Amniotic epithelial cell (primary cell): ENCODE data around the gene MGST1.

ENCODE experiments used
- DNase-seq: peaks from one replicate; pipeline ENCODE4 v3.0.0-alpha.2; 2010; ENCODE audit warnings: low read depth

Gene MGST1, protein sequence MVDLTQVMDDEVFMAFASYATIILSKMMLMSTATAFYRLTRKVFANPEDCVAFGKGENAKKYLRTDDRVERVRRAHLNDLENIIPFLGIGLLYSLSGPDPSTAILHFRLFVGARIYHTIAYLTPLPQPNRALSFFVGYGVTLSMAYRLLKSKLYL

GRCh38 chr12:16347391-16348298 is at the start of gene MGST1:
Gene MGST1 (plus strand): TSS chr12:16347645. CDS start chr12:16354253, 6,608 bp downstream.
- DNase-seq: no peak

- no peak for DNase-seq
Measured at GRCh38 chr12:16299403-16299802, 48.0 kb upstream of the MGST1 start.

GRCh38 chr12:16300122-16300521 is 47.3 kb upstream of the MGST1 start:
- DNase-seq: peak; percentile 12

DNA sequence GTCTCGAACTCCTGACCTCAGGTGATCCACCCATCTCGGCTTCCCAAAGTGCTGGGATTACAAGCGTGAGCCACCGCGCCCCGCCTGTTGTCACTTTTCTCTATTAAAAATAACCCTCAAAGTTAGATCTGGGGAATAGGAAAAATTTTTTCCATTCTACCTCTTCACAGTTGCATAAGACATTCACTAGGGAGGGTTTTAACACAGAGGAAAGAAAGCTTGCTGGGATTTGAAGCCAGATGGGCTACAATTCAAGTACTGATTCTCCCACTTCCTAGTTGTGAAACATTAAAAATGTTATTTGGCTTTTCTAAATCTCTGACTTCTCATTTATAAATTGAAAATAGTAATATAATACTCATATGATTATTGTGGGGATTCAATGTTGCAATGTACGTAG is 46.7 kb upstream of the MGST1 start:
- no peak for DNase-seq

- no peak for DNase-seq
Measured at GRCh38 chr12:16303939-16304338, 43.5 kb upstream of the MGST1 start.

DNA sequence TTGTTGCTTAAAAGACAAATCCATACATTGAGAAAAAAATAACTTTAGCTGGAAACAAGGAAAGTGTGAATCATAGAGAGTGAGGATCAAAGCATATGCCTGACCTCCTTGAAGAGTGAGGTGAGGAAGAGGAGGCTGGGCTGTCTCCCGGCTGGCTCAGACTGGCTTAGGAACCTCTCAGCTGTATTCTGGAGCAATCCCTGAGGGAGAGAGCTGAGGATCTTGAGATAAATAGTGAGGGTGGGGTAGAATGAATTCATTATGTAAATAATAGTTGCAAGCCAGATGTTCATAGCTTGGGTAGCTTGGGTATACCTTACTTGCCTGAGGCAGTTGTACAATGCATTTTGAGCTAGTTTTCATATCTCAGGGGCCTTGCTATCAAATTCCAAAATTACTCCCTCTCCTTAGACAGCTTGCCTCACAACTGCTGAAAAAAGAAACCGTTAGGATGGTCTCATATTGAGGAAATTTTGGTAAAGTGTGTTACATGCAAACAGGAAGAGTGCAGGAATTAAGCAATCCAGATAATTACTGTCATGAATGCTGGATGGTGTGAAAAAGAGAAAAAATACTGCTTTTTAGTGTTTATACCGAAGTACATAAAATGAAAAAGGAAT is 39.5 kb upstream of the MGST1 start:
- no peak for DNase-seq

GRCh38 chr12:16310934-16311333 is 36.5 kb upstream of the MGST1 start:
- no peak for DNase-seq

DNA sequence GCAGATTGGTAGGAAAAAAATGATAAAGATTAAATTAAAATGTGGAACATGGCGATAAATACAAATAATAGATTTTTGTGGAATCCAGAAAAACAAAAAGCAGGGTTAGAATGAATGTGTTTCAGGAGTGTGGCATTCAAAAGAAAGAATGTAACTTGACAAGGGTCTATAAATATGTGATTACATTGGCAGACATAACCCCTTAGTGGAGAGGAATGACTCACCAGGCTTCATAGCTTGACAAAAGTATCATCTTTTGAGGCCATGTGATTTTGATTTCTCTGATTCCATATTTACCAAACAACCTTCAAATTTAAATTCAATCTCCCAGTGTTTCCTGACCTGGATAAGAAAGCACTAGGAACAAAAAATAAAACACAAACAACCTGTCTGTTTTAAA is 24.4 kb upstream of the MGST1 start:
- DNase-seq: no peak

- DNase-seq: no peak
Measured at GRCh38 chr12:16323638-16324037, 23.8 kb upstream of the MGST1 start.

GRCh38 chr12:16324272-16324671 is 23.2 kb upstream of the MGST1 start:
- no peak for DNase-seq

- no peak for DNase-seq
Measured at GRCh38 chr12:16324772-16325171, 22.7 kb upstream of the MGST1 start.

- DNase-seq: no peak
Measured at GRCh38 chr12:16325426-16325825, 22.0 kb upstream of the MGST1 start.

GRCh38 chr12:16327963-16328362 is 19.5 kb upstream of the MGST1 start:
- no peak for DNase-seq

GRCh38 chr12:16329594-16329993 is 17.9 kb upstream of the MGST1 start:
- no peak for DNase-seq

DNA sequence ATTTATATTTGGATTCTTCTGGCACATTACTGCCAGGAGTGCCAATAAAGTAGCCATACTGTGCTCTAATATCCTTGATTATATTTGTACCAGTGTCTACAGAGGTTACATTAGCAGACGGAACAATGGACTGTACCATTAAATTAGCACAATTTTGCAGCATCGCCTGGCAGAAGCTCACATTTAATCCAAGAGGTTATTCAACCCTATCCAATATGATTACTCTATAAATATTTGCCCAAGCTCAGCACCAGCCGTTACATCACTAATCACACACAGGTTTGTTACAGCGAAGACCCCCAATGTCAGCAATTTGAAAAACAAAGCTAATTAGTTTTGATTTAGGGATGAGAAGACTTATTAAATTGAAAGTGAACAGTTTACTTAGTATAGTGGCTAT is 16.9 kb upstream of the MGST1 start:
- no peak for DNase-seq

GRCh38 chr12:16331998-16332397 is 15.4 kb upstream of the MGST1 start:
- DNase-seq: no peak

- no peak for DNase-seq
Measured at GRCh38 chr12:16335838-16336237, 11.6 kb upstream of the MGST1 start.

DNA sequence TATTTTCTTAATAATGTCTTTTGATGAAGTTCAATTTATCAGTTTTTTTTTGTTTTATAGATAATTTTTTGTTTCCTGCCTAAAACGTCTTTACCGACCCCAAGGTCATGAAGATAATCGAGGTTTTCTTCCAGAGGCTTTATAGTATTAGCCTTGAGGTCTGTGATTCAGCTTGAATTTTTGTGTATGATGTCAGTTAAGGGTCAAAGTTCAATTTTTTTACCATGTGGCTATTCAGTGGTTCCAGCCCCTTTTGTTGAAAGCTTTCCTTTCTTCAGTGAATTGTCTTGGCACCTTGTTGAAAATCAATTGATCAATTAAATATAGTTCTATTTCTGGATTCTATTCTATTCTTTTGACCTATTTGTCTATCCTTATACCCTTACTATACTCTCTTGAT is 3.2 kb upstream of the MGST1 start:
- peak; percentile 76 for DNase-seq

DNA sequence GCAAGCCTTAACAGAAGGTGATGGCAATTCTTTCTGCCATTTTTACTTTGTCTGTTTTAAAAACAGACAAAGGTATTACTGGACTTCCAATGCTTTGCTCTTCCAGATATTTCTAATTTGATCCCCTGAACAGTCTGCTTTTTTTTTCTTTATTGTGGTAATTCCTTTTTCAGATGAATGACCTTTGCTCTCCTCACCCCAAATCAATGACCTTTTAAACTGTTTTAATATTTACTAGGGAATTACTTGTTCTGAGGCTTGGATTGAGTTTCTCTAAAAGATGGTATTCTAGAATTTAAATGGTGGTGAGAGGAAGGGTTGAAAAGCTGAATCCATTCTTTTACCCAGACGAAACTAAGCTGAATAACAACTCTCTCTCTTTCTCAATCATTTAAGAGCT is 2.3 kb upstream of the MGST1 start:
- no peak for DNase-seq

GRCh38 chr12:16346958-16347357 is 487 bp upstream of the MGST1 start:
- no peak for DNase-seq

DNA sequence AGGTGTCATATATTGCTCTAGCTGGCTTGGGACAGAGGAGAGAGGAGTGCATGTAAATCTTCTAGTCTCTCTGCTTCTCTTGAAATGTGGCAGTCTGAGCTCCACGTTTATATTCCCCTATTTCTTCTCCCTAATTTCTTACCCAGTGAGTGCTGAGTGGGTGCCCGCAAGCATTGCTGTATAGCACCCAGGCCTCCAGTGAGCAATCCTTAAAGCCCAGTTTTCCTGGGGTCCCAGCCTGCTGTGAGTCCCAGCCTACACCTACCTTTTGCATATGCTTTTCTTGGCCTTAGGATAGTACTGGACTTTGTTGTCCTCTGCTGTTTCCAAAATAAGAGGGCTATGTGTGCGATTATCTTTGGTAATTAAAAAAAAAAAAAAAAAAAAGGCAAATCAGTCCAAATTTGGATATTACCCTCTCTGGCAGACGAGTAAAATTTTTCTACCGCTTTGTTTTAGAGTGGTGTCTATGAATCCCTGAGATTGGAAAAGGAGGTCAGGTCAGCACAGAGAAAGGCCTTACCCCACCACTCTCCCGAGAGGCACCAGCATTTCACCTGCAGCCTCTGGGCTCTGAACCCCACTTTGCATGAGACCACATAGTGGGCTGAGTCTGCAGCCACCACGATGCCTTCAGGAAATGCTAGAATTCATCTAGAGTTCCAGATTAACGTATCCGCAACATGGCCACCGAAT is 1.1 kb downstream of the MGST1 start:
- DNase-seq: no peak

DNA sequence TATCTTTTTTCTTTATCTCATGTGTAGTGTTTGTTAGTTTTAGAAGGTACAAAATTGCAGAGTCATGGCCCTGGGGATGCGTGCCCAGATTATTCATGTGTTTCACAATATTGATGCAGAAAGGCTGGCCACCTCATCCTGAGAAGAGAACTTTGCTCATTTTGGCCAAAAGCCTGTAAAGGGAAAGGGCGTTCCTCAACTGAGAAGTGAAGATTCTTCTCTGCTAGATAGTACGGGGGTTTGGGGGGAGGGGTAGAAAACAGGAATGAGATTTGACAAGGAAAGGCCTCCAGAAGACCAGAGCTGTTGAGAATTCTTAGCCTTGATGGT is 1.7 kb downstream of the MGST1 start:
- DNase-seq: peak; percentile 96

DNA sequence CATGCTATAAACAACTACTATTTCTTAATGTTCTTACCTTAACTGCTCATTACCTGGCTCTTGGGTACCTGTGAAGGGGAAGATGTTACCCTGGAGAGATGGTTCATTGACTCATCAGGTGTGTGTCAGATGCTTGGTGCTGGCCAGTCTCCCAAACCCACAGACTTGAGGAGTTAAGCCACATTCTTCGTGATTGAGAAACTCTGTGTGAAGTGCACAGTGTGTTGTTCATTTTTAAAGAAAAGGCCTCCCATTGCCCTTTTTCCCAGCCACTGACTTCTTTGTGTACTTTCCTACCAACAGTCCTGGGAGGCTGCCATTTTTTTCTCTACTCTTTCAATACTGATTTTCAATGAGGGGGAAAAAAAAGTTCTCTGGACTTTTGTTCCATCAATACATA is 3.2 kb downstream of the MGST1 start:
- peak; percentile 99 for DNase-seq
